Measurements from ENCODE around the gene ATP11C.
"Not testable (repeated sequence)": the region's sequence is repeated elsewhere in the genome, so short reads cannot be mapped to it uniquely, and the experiment has no call there.

ATP11C gene

DNA sequence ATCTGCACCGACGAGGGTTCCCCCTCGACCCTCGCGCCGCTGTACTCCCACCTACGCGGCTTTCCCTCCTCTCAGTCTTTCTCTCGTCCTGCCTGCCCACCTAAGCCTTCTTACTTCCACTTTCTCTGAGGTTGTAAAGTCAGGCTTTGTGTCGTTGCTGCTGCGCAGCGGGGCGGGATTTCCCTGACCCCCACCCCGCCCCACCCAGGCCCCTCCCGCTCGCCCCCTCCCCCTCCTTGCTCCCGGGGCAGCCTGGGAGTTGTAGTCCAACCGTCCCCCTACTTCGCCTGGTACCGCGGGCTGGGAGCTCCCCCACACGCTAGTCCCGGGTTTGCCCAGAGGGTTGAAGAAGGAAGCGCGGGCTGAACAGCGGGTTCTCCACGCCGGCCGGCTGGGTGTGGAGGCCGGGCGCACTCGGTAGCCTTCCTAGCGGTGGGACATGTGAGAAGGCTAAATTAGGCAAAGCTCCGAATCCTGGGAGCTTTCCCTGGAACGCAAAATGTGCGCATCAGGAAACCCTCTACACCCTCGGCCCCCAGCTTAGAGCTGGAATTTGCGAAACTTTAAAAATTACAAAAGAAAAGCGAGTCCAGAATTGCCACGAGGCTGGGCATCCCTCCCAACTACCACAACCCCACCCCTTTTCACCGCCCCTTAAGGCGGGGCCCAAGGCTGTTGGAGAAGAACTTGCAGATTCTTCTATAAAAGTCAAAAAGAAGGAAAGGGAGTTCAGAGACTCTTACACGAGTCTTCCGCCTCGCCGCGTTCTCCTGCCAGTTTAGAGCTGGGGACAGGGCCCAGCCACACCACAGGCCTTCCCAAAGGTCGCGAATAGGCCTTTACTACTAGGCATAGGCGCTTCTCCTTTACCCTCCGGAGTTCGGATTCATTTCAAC, at the start of gene ATP11C:
TSS of gene ATP11C (minus strand) at position 153 of the 896 bp plus-strand sequence. CDS start 1,011 bp downstream, outside the sequence.
- DNase-seq, result peak; percentile 39

DNA sequence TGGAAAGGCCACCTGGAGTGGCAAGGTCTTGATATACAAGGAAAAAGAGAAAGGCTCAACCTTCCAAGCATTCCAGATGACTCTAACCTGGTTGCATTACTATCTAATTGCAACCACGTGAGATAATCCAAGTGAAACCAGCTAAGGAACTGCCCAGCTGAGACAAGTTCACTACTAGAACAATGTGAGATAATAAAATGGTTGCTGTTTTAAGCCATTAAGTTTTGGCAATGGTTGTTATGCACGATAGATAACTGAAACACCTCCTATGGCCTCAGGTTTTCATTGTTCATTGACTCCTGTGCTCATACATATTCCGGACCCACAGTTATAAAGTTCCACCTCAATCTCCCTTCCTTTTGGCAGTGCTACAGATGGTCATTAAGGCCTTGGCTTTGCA, 41.6 kb upstream of the ATP11C start:
- no peak for DNase-seq

DNA sequence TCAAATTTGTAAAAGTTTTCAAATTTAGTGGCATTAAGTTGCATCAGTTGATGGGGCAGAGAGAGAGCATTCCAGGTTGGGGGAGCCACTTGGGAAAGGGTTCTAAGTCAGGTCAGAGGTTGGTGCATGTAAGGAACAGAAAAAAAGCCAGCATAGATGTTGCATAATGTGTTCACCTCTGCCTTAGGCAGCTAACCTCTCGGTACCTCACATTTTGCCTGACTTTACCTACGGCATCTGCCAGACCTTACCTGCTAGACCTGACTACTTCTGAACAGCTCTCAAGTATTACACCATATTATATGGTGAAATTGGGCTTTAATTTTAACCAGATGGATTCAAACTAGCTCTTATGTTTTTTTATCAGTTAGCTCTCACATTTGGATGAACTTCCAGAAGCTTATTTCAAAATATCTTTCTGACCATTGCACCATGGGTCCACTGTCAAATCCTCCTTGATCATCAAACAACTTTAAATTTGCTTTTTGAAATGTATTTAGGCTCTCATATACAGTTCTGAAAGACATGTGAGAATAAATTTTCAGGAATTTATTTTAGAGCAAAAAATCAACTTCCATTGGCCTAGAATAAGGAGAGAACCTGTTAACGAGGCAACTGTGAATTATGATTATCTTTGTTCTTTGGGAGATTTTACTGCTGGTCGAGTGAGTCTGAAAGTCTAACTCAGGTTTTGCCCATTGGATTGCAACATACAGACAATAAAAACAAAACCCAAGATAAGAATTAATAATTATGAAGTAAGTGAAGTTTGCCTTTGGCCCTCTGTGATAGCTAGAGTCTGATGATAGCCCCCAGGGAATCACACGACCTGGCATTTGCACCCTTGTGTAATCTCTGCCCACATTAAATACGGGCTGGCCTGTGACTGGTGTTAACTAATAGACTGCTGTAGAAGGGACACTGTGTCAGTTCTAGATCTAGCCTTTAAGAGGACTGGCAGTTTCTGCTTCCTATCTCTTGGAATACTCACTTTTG, 40.1 kb upstream of the ATP11C start:
- DNase-seq, result no peak

DNA sequence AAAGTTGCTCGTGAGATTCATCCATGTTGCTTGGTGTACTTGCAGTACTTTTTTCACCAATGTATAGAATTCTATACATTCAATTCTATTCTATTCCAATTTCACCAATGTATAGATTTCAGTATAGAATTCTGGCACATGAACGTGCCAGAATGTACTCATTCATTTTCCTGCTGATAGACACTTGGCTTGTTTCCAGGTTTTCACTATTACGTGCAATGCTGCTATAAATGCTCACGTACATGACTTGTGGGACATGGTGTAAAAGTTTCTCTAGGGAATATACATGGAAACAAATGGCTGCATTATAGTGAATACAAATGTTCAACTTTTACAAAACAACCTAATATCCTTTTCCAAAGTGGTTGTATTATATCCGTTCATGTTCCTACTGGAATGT, 39.3 kb upstream of the ATP11C start:
- DNase-seq, result no peak

DNA sequence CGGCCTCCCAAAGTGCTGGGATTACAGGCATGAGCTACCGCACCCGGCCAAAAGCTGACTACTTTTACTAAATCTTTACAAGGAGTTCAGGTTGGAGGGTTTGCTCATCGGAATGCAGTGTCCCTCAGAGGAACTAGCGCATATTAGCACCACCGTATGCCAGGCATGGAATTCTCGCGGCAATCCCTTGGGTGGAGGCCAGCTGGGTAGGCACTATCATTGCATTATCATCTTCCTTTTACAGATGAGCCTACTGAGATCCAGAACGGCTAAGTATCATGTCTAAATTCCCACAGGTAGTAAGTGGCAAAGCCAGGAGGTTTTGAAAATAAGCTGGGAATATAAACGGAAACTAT, 38.5 kb upstream of the ATP11C start:
- no peak for DNase-seq

DNA sequence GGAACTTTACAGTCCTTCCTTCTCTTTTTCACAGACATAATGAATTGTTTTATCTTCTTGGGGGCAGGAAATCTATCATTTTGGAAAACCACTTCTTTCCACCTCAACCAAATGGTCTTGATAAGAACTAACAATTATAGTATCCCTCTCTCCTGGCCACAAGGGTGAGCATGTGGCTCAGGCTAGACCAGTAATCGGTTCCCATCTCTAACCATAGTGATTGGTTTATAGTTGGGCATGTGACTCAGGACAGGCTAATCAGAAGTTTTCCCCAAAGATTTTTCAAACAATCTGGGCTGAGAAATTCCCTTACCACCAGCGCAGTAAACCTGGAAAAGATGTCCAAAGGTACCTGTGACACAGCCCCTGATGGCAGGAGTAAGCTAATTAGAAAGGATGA, 36.4 kb upstream of the ATP11C start:
- no peak for DNase-seq

DNA sequence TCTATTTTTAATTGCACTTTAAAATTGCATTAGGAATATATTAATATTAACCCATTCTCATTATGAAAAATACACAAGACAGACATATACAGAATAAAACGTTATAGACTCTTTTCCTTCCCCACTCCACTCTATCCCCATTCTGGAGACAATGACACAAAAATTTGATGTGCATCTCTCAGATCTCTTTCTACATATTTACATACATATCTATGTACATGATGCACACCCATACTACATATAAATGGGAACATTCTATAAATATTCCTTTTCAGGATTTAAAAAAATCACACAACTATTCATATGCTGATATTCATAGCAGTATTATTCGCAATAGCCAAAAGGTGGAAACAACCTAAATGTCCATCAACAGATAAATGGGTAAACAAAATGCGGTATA, 34.9 kb upstream of the ATP11C start:
- DNase-seq, result no peak

DNA sequence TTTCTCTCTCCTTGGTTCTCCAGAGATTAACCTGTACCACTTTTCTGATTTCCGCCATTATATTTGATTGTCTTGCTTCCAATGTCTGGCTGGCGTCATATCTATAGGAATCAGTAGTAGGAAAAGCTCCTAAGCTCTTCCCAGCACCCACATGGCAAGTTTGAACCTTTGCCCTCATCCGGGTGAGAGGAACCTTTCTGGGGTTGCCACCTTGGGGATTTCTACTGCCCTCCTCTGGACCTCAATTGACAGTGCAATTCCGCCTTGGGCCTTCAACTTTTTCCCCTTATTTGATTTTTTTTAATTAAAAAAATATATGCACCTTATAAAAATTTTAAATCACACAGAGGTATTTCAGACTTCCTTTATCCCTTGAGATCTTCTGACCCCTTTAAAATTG, 34.4 kb upstream of the ATP11C start:
- DNase-seq, result no peak

DNA sequence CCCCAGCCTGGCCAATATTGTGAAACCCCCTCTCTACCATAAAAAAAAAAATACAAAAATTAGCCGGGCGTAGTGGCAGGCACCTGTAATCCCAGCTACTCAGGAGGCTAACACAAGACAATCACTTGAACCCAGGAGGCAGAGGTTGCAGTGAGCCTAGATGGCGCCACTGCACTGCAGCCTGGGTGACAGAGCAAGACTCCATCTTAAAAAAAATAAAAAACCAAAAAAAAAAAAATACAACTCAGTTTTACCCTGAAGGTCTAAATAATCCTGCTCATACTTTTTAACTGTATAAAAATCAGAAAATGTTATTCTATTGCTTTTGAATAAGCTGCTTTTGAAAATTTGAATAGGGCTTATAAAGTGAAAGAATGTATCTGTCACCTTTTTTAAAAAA, 33.3 kb upstream of the ATP11C start:
- DNase-seq, result not testable (repeated sequence)

DNA sequence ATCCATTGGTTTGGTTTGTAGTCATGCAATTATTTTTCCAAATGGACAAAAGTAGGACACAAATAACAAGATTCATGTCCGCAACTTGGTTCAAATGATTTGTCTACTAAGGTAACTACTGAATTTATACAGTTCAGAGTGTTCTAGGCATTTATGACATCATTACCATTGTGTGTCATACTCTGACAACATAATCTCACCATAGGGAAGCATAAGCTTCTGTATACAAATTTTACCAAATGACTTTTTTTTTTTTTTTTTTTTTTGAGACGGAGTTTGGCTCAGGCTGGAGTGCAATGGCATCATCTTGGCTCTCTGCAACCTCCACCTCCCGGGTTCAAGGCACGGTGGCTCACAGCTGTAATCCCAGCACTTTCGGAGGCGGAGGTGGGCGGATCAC, 32.6 kb upstream of the ATP11C start, which contains the start of gene CXorf66:
TSS of gene CXorf66 (minus strand) at position 101 of the 400 bp plus-strand sequence. CDS start at position 76, 25 bp downstream.
- no peak for DNase-seq

DNA sequence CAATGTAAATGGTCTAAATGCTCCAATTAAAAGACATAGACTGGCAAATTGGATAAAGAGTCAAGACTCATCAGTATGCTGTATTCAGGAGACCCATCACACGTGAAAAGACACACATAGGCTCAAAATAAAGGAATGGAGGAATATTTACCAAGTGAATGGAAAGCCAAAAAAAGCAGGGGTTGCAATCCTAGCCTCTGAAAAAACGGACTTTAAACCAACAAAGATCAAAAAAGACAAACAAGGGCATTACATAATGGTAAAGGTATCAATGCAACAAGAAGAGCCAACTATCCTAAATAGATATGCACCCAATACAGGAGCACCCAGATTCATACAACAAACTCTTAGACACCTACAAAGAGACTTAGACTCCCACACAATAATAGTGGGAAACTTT, 28.2 kb upstream of the ATP11C start:
- not testable (repeated sequence) for DNase-seq

DNA sequence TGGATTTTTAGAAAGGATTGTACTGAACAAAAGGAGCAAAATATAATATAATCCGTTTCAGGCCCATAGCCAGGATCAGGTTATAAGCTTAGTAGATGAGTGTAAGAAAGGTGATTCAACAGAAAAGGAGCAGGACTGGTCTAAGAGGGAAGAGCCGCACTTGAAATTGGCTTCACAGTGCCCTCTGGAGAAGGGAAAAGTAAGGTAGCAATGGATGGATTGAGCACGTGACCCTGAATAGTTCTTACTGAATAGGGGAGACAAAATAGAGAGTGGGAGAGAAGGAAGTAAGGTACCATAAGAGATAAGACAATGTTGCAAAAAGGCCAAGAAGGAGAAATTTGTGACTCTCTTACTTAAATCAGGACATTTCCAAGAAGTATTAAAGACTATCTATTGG, 16.9 kb upstream of the ATP11C start:
- DNase-seq, result no peak

DNA sequence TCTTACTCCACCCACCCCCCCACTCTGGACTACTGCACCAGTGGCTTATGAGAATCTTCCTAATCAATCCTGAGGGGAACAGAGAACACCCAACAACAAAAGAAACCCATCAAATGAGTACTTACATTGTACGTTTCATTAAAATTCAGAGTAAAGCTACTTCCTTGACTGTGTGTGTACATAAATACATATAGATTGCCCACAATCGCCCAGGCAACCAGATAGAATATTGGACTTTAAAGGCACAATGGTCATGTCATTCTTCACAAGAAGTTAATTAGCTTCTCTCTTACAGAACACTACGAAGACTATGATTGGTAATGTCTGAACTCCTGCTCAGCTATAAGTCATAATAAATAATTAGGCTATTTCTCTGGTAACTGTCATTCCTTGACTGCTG, 12.2 kb upstream of the ATP11C start:
- DNase-seq, result no peak

DNA sequence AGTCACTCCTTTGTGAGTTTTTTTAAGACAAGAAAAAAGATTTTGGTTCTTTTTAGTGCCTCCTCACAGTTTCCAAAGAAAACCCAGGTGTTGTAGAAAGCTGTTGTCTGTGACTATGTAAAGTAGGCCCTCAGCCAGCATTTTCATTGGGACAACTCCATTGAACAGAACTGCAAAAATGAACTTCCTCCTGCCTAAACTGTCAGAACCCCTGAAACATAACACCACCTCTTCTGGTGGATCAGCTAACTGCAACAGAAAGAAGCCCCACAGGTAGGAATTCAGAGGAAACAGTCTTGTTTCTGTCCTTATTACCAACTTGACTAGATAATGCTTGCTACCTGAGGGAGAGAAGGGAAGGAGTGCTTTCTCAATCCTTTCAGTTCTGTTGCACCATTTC, 3.4 kb upstream of the ATP11C start:
- no peak for DNase-seq

DNA sequence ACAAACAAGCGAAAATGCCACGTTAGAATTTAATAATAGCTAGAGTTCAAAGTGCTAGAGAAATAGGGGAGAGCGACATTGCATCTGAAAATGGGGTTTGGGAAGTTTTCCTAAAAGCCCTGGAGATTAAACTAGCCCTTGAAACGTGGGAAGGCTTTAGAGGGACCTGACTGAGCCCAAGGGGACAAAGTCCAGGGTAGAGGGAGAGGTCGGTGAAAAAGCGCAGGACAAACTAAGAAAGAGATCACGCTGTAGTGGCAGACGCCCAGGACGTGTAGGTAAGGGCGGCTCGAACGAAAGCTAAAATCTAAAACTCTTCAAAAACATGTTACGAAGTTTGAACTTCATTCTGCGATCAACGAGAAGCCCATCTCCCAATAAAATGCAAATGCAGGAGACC, 1.1 kb upstream of the ATP11C start:
- no peak for DNase-seq

DNA sequence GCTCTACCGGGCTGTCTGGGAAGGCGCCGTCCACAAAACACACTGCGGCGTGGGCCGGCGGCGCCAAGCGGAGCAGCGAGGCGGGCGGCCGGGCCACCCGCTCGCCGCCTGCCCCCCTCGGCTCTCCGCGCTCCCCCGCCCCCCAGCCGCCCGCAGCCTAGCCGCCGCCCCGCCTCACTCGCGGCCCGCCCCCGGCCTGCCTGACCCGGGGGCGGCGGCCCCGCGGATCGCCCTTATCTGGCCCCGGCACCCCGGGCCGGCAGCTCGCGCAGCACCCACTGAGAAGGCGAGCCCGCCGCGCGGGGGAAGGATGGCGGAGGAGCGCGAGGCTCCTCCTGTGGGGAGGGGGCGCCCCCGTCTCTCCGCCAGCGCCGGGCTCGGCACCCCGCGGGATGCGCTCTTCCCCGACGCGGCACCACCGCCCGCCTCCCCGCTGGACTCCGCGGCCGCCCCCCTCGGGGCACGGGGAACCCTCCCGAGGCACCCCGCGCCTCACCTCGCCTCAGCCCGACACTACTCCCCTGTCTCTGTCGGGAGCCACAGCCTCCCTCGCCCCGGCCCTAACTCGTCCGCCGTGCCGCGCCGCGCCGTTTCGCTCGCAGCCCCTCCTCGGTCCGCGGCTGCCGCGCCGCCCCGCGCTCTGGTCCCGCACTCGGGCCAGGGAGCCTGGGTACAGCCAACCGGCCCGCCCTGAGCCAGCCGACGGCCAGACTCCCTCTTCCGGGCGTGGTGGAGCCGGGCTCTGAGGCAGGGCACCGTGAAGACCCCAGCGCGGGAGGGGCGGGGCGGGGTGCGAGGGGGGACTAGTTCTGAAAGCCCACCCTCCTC, 566 bp downstream of the ATP11C start:
- DNase-seq, result no peak

DNA sequence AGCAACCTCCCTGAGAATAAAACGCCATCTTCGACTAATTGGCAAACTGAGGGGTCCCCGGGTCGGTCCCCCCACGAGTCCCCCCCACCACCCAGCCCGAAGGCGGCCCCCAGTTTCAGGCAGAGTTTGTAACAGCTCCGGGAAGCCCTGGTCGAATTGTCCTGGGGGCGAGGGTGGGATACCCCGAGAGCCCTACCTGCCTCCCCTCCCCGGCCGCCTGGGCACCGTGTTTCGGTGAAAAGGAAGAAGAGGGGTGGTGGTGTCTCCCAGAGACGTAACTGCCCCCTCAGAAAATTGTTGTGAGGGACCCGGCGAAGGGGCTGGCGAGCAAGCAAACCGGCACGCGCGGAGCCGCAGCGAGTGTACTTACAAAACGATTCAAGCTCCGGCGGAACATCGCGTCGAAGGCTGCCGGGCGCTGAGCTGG, 1.2 kb downstream of the ATP11C start:
- DNase-seq, result no peak

DNA sequence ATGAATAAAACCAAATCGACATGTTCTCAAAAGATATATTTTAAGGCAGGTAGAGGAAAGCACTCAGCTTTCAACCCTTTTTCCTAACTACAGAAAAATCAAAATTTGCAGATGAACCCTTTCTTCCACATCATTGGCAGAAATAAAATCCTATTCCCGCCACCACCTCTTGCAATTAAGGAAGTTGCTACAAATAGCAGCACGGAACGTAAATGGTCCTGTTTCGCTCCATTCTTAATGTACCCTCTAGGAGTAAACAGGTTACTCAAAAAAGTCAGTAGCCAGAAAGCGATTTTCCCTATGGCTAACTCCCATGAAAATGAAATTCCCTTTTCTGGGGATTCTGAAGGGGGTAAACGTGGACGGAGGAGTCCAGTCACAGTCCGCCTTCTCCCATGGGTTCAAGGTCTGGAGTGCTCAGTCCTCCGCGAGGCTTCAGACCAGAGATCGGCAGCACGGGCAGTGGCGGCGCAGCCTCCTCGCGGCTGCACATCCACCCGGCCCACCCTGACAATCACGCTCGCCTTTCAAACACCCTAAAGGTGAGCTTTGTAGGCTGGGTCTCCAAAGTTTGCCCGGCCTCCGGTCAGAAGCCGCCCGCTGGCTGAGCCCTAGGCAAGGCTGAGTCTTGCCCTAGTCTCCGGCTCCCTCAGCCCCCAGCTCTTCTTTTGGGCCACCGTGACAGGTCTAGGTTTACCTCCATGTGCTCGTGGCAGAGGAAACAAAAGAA, 1.8 kb downstream of the ATP11C start:
- no peak for DNase-seq

DNA sequence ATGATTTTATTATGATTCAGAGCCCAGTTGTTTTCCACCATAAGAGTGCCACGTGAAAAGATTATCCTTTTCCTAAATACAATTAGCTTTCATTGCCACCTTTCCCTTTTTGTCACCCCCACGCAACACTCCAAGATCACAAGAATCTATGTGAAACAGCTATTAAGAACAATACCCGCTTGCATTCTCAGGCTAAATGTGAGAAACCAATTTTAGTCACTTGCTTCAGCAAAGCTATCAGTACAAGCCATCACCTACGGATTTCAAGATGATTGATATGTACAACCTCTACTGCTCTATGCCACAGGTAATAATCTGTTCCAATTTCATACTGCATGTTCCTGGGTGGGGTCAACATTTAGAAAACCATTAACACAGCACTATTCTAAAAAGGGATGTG, 2.5 kb downstream of the ATP11C start:
- no peak for DNase-seq

DNA sequence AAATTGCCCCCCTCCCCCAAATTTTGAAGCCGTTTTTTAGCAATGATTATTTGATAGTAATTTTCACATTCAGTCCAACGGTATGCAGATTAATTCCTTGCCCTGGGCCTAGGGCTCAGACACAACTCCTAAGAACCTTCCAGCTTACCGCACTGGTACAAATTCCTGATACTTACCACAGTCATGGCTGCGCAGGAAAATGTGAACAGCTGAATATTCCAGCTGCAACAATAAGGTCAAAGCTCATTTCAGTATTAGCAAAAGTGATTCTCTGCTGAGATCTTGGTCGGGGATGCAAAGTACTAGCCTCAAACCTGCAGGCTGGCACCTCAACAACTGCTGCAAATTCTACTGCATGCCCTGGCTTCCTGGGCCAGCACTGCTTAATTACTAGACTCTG, 3.0 kb downstream of the ATP11C start:
- no peak for DNase-seq

DNA sequence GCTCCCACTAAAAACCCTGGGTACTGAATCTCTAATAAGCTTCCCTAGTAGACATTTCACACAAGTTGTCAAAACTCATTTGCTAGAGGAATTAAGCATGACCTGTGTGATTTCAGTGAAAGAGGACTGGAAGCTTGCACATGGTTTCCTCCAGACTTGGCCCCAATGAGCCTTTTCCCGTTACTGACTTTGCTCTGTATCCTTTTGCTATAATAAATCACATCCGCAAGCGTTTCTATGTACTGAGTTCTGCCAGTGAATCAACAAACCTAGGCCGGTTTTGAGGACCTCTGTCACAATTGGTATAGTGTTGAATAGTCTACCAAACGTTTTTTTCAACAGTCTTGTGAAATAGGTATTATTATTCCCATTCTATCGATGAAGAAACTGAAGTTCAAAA, 8.2 kb downstream of the ATP11C start:
- no peak for DNase-seq
